NCI-H2227 treated with DMSO at 0.1 percent for 48 hours (cell line): ENCODE measurements around the gene RASGEF1C.
"Not testable (repeated sequence)": the region's sequence is repeated elsewhere in the genome, so short reads cannot be mapped to it uniquely, and the experiment has no call there.

Experiments
- DNase-seq: peaks from one replicate; lab custom pipeline; 2025; lab: John Stamatoyannopoulos, UW

RASGEF1C gene

GRCh38 chr5:180210961-180211760, 2.1 kb upstream of the RASGEF1C start:
- DNase-seq: no peak

- not testable (repeated sequence) for DNase-seq
Measured at GRCh38 chr5:180210077-180210476, 1.1 kb upstream of the RASGEF1C start.

GRCh38 chr5:180208435-180209081, 453 bp downstream of the RASGEF1C start:
- DNase-seq: no peak

- no peak for DNase-seq
Measured at GRCh38 chr5:180208038-180208434, 975 bp downstream of the RASGEF1C start.

- DNase-seq: no peak
Measured at GRCh38 chr5:180207593-180207992, 1.4 kb downstream of the RASGEF1C start.

- no peak for DNase-seq
Measured at GRCh38 chr5:180206993-180207392, 2.0 kb downstream of the RASGEF1C start.

- DNase-seq: no peak
Measured at GRCh38 chr5:180205916-180206315, 3.1 kb downstream of the RASGEF1C start.

GRCh38 chr5:180204276-180204819, 4.7 kb downstream of the RASGEF1C start:
- DNase-seq: no peak

GRCh38 chr5:180202939-180203573, 6.0 kb downstream of the RASGEF1C start:
- DNase-seq: no peak

- DNase-seq: no peak
Measured at GRCh38 chr5:180201051-180201987, 7.7 kb downstream of the RASGEF1C start.

GRCh38 chr5:180199390-180199789, 9.6 kb downstream of the RASGEF1C start:
- DNase-seq: no peak

GRCh38 chr5:180198208-180198607, 10.8 kb downstream of the RASGEF1C start:
- DNase-seq: no peak

- no peak for DNase-seq
Measured at GRCh38 chr5:180197016-180197702, 11.9 kb downstream of the RASGEF1C start.

GRCh38 chr5:180194410-180195345, 14.3 kb downstream of the RASGEF1C start:
- DNase-seq: no peak

- no peak for DNase-seq
Measured at GRCh38 chr5:180193749-180194375, 15.1 kb downstream of the RASGEF1C start.

- no peak for DNase-seq
Measured at GRCh38 chr5:180191716-180192115, 17.3 kb downstream of the RASGEF1C start.

GRCh38 chr5:180187767-180188166, 21.2 kb downstream of the RASGEF1C start:
- no peak for DNase-seq

- no peak for DNase-seq
Measured at GRCh38 chr5:180180846-180181245, 28.2 kb downstream of the RASGEF1C start.

GRCh38 chr5:180180421-180180820, 28.6 kb downstream of the RASGEF1C start:
- no peak for DNase-seq
